Skeletal muscle tissue (tissue), 4 donors: Measurements from ENCODE around the gene MACROH2A1. TPM values are rescaled to one million over a fixed set of nuclear protein-coding genes. Genes with fewer than 3 reads are reported as not detected.

Experiments
- H3K27ac ChIP-seq: one replicate; pipeline ENCODE4 v1.7.0; 2013; ENCODE audit warnings: mild to moderate bottlenecking, low read depth, low read length, inconsistent platforms
- H3K27me3 ChIP-seq, 3 donors: one replicate each; pipeline ENCODE4 v1.7.0; 2013; ENCODE audit warnings: low read length in 3 of 3; ENCODE audit not compliant: control insufficient read depth in 3 of 3, insufficient read depth in 3 of 3
- H3K36me3 ChIP-seq, 3 donors: one replicate each; pipeline ENCODE4 v1.7.0; 2013; ENCODE audit warnings: low read length in 3 of 3; ENCODE audit not compliant: control insufficient read depth in 3 of 3, insufficient read depth in 3 of 3
- H3K4me1 ChIP-seq, 3 donors: one replicate each; pipeline ENCODE4 v1.7.0; 2013; ENCODE audit warnings: low read length in 3 of 3, mild to moderate bottlenecking in 3 of 3; ENCODE audit not compliant: control insufficient read depth in 3 of 3, insufficient read depth in 3 of 3
- H3K4me3 ChIP-seq, 3 donors: one replicate each; pipeline ENCODE4 v1.7.0; 2013; ENCODE audit warnings: low read length in 3 of 3
- H3K9ac ChIP-seq, 3 donors: one replicate each; pipeline ENCODE4 v1.7.0; 2013; ENCODE audit warnings: low read length in 3 of 3, mild to moderate bottlenecking in 3 of 3, moderate library complexity in 2 of 3, low read depth in 1 of 3
- H3K9me3 ChIP-seq, 3 donors: one replicate each; pipeline ENCODE4 v1.7.0; 2013; ENCODE audit warnings: low read length in 3 of 3; ENCODE audit not compliant: control insufficient read depth in 3 of 3
- total RNA-seq: library from RNA; depleted of rRNA; stranded (reverse); fragments of >200 nt; gene quantifications from one replicate; pipeline ENCODE4 v1.2.3, GENCODE V29; 2014
- donor health status: Osteomylitis.

Gene MACROH2A1
- total RNA-seq, 1 donor from 2014 or later, result 86.1 TPM

DNA sequence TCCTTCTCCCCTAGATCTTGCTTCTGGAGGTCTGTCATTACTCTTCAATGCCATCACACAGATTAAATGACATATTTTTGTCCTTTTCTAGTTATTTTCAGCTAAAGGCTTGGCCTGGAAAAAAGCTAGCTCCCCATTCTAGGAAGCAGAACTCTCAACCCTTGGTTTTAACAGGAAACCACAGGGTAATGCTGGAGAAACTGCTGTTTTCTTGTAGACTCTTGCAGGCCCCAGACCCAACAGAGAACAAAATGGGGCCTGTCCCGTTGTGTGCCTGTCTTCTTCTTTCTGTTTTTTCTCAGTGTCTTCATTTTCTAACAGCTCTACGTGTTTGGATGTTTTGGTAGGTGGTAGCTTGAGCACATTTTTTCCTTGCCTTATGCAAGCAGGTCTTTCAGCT is 26.6 kb upstream of the MACROH2A1 start:
- no peaks in the 10 kb centered on the region for H3K36me3 ChIP-seq
- peaks cover 3 to 15% (median 7%) of the 10 kb centered on the region in 3 donors for H3K4me1 ChIP-seq
- no peak overlapping the region for H3K27ac ChIP-seq
- H3K4me3 ChIP-seq, result no peak overlapping the region
- H3K9ac ChIP-seq, result no peak overlapping the region
- H3K27me3 ChIP-seq, result no peaks in the 10 kb centered on the region
- no peaks in the 10 kb centered on the region for H3K9me3 ChIP-seq

DNA sequence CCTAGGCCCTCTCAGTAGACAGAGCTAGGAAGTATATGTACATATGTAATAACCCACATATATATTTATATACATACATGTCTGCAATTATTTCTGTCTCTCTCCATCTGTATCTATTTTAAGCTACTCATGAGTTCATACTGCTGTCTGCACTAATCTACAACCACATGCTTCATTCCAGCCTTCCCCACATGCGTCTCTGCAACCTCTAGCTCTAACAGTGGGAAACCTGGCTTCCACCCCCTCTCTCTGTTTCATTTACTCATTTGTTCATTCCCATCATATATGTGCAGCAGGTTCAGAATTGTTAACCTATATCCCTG is 24.8 kb upstream of the MACROH2A1 start:
- no peak overlapping the region for H3K27ac ChIP-seq
- H3K9ac ChIP-seq, result no peak overlapping the region
- H3K9me3 ChIP-seq, result no peaks in the 10 kb centered on the region
- no peak overlapping the region for H3K4me3 ChIP-seq
- H3K4me1 ChIP-seq, result peaks cover 0 to under 1% (median 0%) of the 10 kb centered on the region in 3 donors
- no peaks in the 10 kb centered on the region for H3K36me3 ChIP-seq
- no peaks in the 10 kb centered on the region for H3K27me3 ChIP-seq

DNA sequence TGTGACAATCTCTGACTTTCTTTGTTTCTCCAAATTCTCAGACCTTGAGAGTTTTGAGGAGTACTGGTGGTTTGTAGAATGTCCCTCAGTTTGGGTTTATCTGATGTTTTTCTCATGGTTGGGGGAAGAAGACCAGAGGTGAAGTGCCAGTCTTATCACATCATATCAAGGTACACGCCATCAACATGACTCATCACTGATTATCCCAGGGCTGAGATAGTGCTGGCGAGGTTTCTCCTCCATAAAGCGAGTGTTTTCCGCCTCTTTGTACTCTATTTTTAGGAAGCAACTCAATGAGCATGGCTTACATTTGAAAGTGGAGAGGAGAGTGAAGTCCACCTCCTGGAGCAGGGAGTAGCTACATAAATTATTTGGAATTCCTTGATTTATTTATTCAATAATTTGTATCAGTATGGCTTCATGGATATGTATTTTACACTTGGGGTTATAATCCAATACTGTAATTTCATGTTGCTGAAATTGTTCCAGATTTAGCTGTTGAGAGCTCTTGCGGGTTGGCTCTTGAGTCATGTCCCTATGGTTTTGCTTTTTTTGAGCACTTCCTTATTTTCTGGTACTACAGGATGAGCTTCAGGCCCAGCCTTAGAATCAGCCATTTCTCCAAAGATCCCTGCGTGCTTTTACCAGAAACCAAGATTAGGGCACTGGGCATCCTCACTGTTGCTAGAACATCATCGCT is 24.3 kb upstream of the MACROH2A1 start:
- Histone ChIP-seq H3K9ac (no peak overlapping the region), H3K9me3 (no peaks in the 10 kb centered on the region), H3K27ac (no peak overlapping the region), H3K4me3 (no peak overlapping the region), H3K36me3 (no peaks in the 10 kb centered on the region), H3K4me1 (no peaks in the 10 kb centered on the region), H3K27me3 (no peaks in the 10 kb centered on the region)

DNA sequence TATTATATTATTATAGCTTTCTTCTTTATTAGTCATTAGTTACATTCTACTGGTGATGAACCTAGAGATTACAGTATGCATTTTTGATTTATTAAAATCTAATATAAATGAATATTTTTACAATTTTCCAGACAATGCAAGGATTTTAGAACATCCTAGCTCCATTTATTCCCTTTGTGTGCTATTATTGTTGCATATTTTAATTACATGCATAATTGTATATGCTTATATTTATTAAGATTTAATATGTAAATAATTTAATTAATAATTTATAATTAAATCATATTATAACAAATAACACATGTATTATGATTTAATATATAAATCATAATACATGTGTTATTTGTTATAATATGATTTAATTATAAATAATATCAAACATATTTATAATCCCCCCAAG is 23.4 kb upstream of the MACROH2A1 start:
- no peak overlapping the region for H3K27ac ChIP-seq
- H3K9ac ChIP-seq, result no peak overlapping the region

DNA sequence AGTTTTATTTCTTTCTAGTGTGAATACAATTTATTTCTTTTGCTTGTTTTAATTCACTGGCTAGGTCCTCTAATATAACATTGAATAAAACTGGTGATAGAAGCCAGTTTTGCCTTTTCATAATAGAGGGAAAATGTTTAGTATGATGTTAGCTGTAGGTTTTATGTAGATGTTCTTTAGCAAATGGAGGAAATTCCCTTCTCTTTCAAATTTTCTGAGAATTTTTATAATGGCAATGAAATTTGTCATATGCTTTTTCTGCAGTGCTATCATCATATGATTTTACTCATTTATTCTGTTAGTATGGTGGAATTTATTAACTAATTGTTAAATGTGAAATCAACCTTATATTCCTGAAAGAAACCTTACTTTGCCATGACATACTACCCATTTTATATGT is 18.1 kb upstream of the MACROH2A1 start:
- H3K27me3 ChIP-seq, result no peaks in the 10 kb centered on the region
- no peak overlapping the region for H3K27ac ChIP-seq
- no peaks in the 10 kb centered on the region for H3K4me1 ChIP-seq
- no peak overlapping the region for H3K4me3 ChIP-seq
- H3K9ac ChIP-seq, result no peak overlapping the region
- H3K36me3 ChIP-seq, result no peaks in the 10 kb centered on the region
- H3K9me3 ChIP-seq, result no peaks in the 10 kb centered on the region

More for the DNA sequence above, 23.4 kb upstream of the MACROH2A1 start:
- Histone ChIP-seq H3K4me1 (no peaks in the 10 kb centered on the region), H3K9me3 (no peaks in the 10 kb centered on the region), H3K4me3 (no peak overlapping the region), H3K36me3 (no peaks in the 10 kb centered on the region), H3K27me3 (no peaks in the 10 kb centered on the region)

DNA sequence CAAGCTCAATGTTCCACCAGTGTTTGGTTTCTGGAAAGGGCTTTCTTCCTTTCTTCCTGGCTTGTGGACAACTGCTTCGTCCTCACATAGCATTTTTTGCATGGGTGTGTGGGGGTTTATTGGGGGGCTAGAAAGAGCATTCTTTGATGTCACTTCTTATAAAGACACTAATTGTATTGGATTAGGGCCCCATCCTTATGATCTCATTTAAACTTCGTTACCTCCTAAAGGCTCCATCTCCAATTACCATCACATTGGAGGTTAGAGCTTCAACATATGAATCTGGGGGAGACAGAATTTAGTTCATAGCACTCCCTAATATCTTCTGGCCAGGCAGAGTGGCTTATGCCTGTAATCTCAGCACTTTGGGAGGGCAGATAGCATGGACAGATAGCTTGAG is 6.1 kb upstream of the MACROH2A1 start:
- no peaks in the 10 kb centered on the region for H3K4me1 ChIP-seq
- H3K9me3 ChIP-seq, result peaks cover 0 to 4% (median 0%) of the 10 kb centered on the region in 3 donors
- H3K36me3 ChIP-seq, result no peaks in the 10 kb centered on the region
- H3K27ac ChIP-seq, result no peak overlapping the region
- H3K4me3 ChIP-seq, result no peak overlapping the region
- H3K9ac ChIP-seq, result no peak overlapping the region
- no peaks in the 10 kb centered on the region for H3K27me3 ChIP-seq

DNA sequence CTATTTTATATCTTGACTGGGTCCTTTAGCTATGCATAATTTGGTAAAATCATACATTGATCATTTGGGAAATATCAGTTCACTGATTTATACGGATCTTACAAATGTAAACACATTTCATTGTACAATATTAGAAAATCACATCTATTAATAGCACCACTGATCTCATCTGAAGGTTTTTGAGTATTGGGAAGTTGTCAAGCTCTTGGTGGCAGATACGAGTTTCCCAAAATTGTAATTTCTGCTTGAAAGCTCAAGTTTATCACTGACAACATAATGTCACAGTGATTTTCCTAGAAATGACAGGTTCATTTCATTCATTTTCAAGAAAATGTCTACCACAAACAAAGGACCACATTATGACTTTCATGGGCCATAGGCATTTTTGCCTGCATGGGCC is 3.0 kb upstream of the MACROH2A1 start:
- H3K9ac ChIP-seq, result no peak overlapping the region
- no peaks in the 10 kb centered on the region for H3K36me3 ChIP-seq
- no peaks in the 10 kb centered on the region for H3K27me3 ChIP-seq
- H3K4me3 ChIP-seq, result no peak overlapping the region
- no peak overlapping the region for H3K27ac ChIP-seq
- H3K9me3 ChIP-seq, result peaks cover 0 to 4% (median 0%) of the 10 kb centered on the region in 3 donors
- H3K4me1 ChIP-seq, result peaks cover 13 to 20% (median 18%) of the 10 kb centered on the region in 3 donors

DNA sequence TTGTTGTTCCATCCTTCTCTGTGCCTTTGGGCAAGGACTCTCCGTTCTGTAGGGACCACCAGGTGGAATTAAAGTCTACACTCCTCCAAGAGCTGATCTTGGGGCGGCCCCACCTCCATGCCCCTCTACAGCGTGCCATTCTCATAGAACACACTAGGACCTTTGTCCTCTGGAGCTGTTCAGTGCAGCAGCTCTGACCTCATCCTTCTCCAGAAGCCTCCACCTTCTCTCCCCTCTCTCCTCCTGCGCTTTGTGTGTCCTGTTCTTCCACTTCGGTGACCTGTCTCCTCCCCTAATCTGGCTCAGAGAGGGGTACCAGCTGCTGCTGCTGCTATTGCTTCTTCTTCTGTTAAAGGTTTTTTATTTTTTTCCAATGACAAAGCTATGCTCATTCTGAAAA is 1.8 kb upstream of the MACROH2A1 start:
- no peak overlapping the region for H3K4me3 ChIP-seq
- H3K9ac ChIP-seq, result no peak overlapping the region

DNA sequence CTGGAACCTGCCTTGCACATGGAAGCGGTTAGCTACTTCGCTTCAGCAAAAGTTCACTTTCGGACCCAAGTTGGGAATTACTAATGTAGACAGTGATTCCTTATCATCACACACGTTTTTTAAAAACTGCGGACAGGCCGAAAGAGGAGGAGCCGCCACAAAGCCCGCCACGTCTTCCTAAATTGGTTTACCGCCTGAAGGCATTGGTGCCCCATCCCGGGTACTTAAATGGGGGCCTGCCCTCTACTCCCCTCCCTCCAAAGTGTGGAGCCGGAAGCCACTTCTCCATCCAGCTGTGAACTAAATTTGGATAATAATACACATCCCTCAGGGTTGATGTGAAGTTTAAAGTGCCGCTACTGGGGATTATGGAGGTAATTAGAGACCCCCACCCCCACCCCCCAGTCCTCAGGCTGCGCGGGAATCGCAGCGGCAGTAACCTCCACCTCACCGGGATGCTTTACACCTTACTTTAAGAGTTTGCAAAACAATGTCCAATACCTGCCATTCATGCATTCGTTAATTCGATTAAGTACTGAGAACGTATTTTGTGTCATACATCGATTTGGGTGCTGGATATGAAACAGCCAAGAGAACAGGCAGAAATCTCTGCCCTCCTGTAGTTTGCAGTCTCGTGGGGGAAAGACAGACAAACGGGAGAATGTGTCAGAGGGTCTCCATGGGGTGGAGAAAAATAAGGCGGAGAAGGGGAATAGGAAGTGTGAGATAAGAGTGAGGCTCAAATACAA is 937 bp upstream of the MACROH2A1 start:
- peak overlapping the region; percentile 92 to 98 (median 93) for H3K4me3 ChIP-seq
- H3K27ac ChIP-seq, result peak overlapping the region; percentile 90
- H3K36me3 ChIP-seq, result no peaks in the 10 kb centered on the region
- H3K4me1 ChIP-seq, result peaks cover 20 to 40% (median 37%) of the 10 kb centered on the region in 3 donors
- peak overlapping the region; percentile 94 to 95 (median 95) for H3K9ac ChIP-seq
- no peaks in the 10 kb centered on the region for H3K27me3 ChIP-seq
- H3K9me3 ChIP-seq, result peaks cover 0 to 2% (median 0%) of the 10 kb centered on the region in 3 donors

More for the DNA sequence above, 1.8 kb upstream of the MACROH2A1 start:
- Histone ChIP-seq H3K36me3 (no peaks in the 10 kb centered on the region), H3K4me1 (peaks cover 16 to 31% (median 28%) of the 10 kb centered on the region in 3 donors), H3K27me3 (no peaks in the 10 kb centered on the region), H3K9me3 (peaks cover 0 to 4% (median 0%) of the 10 kb centered on the region in 3 donors), H3K27ac (no peak overlapping the region)

DNA sequence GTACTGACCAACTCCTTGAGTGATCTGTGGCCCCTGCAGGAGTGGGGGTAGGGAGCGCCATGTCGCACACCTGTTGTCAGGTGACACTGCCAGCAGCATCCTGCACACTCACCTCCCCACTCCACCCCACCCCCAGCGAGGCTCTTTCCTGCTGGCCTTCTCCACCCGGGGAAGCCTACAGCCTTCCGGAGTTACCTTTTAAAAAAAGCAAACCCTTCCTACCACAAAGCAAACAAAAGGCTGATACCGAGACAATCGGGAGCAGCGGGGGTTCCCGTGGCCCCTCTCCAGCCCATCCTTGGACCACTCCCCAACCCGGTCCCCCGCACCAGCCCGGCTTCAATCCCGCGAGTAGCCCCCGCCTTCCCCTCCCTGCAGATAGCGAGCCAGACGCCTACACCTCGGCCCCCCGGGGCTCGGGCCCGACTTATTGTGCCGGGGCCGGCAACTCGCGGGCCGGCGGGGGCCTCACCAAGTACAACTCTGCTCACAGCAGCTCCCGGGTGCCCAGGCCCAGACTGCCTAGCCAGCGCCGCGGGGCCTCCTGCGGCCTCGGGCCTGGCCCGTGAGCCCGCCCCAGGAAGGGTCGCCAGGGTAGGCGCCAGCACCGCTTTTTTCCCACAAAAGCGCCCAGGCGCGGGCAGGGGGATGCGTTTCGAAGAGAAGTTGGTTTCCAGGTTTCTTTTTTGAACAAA is 724 bp downstream of the MACROH2A1 start:
- H3K4me3 ChIP-seq, result peak overlapping the region; percentile 67 to 98 (median 92)
- H3K27ac ChIP-seq, result peak overlapping the region; percentile 90
- H3K9me3 ChIP-seq, result no peaks in the 10 kb centered on the region
- no peaks in the 10 kb centered on the region for H3K36me3 ChIP-seq
- H3K4me1 ChIP-seq, result peaks cover 36 to 56% (median 49%) of the 10 kb centered on the region in 3 donors
- H3K9ac ChIP-seq, result peak overlapping the region; percentile 85 to 95 (median 92)
- H3K27me3 ChIP-seq, result no peaks in the 10 kb centered on the region
